HepG2 (cell line): ENCODE results near the gene ATP5PF. TPM values are rescaled to one million over a fixed set of nuclear protein-coding genes. Genes with fewer than 3 reads are reported as not detected.

Experiments
- ATAC-seq: fragments of 200-7000 bp; cut with Tn5 transposase; 3 replicates; pipeline ENCODE4 v1.9.1; 2020; ENCODE audit warnings: mild to moderate bottlenecking, moderate library complexity
- BruUV-seq: library from RNA; stranded (reverse); fragments of 400-500 nt; replicated peaks from 2 replicates; lab custom pipeline; 2021; lab: Mats Ljungman, UMichigan
- CTCF ChIA-PET: fragments of 300-600 bp; formaldehyde crosslinking; extraction: SDS; loops from one replicate; lab custom pipeline; 2021; ENCODE audit warnings: low total read pairs, inconsistent platforms, low intra/inter-chr PET ratio; lab: Yijun Ruan, JAX
- POLR2A ChIA-PET: fragments of 350-600 bp; sonication (Branson Sonifier 250); formaldehyde crosslinking; loops from one replicate; lab custom pipeline; 2020; ENCODE audit warnings: antibody characterized with exemption, inconsistent platforms; lab: Yijun Ruan, JAX
- DNase-seq: peaks from one replicate; pipeline ENCODE4 v3.0.0-alpha.2; 2015; ENCODE audit warnings: low spot score
- FAIRE-seq: peaks from 3 replicates; lab custom pipeline; 2011; peaks lifted over from hg19 to GRCh38; lab: Jason Lieb, UNC
- H2AFZ ChIP-seq: one replicate; pipeline ENCODE4 v1.6.1; 2011; ENCODE audit warnings: low read length, inconsistent platforms
- H3K27ac ChIP-seq: fragments of 300-600 bp; 3 replicates; pipeline ENCODE4 v1.8.0; 2011; ENCODE audit warnings: mixed run types, mild to moderate bottlenecking, mixed read lengths, low read length, inconsistent platforms; ENCODE audit not compliant: insufficient read depth; ENCODE audit errors: extremely low read length
- H3K27me3 ChIP-seq, 2 experiments: fragments of 200-600 bp in 1 of 2; 2 replicates in 1 of 2; 3 replicates in 1 of 2; pipeline versions ENCODE4 v1.6.0 to v1.8.0; 2011; ENCODE audit warnings: low read length in 2 of 2, mild to moderate bottlenecking in 2 of 2, moderate library complexity in 2 of 2, inconsistent platforms in 1 of 2; ENCODE audit not compliant: insufficient read depth in 2 of 2, control insufficient read depth in 1 of 2
- H3K36me3 ChIP-seq, 2 experiments: fragments of 200-600 bp in 1 of 2; replicated peaks in 1 of 2; 2 replicates in 1 of 2; 3 replicates in 1 of 2; pipeline versions ENCODE4 v1.5.1 to v1.8.0; 2011; ENCODE audit warnings: low read length in 2 of 2, inconsistent platforms in 1 of 2; ENCODE audit not compliant: insufficient read depth in 2 of 2, control insufficient read depth in 1 of 2
- H3K4me1 ChIP-seq: 2 replicates; pipeline ENCODE4 v1.5.1; 2012; ENCODE audit warnings: low read length, inconsistent platforms; ENCODE audit not compliant: insufficient read depth
- H3K4me2 ChIP-seq: 2 replicates; pipeline ENCODE4 v1.6.0; 2011; ENCODE audit warnings: low read depth, low read length, inconsistent platforms
- H3K4me3 ChIP-seq, 3 experiments: fragments of 200-600 bp in 1 of 3; sonication (generic), shearing (Covaris generic) in 1 of 3; replicated peaks in 1 of 3; 2 replicates each; pipeline ENCODE4 v1.5.1; 2011 to 2016; ENCODE audit warnings: low read length in 3 of 3, inconsistent platforms in 2 of 3, low read depth in 2 of 3, mild to moderate bottlenecking in 2 of 3, control low read depth in 1 of 3, mixed read lengths in 1 of 3; ENCODE audit not compliant: insufficient read depth in 1 of 3
- H3K79me2 ChIP-seq: one replicate; pipeline ENCODE4 v1.6.1; 2011; ENCODE audit warnings: low read length, inconsistent platforms; ENCODE audit not compliant: insufficient read depth
- H3K9ac ChIP-seq: 2 replicates; pipeline ENCODE4 v1.6.0; 2011; ENCODE audit warnings: mild to moderate bottlenecking, low read depth, low read length, inconsistent platforms; ENCODE audit not compliant: insufficient read depth
- H3K9me3 ChIP-seq: 2 replicates; pipeline ENCODE4 v1.5.1; 2012; ENCODE audit warnings: mild to moderate bottlenecking, low read length
- H4K20me1 ChIP-seq: 2 replicates; pipeline ENCODE4 v1.6.0; 2011; ENCODE audit warnings: inconsistent platforms, mild to moderate bottlenecking, low read length, moderate library complexity; ENCODE audit not compliant: insufficient read depth
- ATAD3A ChIP-seq: sonication (generic); formaldehyde crosslinking; IDR thresholded peaks from 2 replicates; pipeline ENCODE4 v1.4.0; 2020; ENCODE audit warnings: missing genetic modification reagents
- CBFB ChIP-seq: sonication (generic); formaldehyde crosslinking; IDR thresholded peaks from 2 replicates; pipeline ENCODE4 v1.4.0; 2020; ENCODE audit warnings: missing genetic modification reagents
- CREM ChIP-seq, 2 experiments: sonication (generic) in 1 of 2; formaldehyde crosslinking in 1 of 2; IDR thresholded peaks; 2 replicates each; pipeline versions ENCODE4 v1.4.0 to v1.6.1; 2016 to 2020; ENCODE audit warnings: antibody characterized with exemption in 1 of 2, mild to moderate bottlenecking in 1 of 2, missing genetic modification reagents in 1 of 2
- HIVEP1 ChIP-seq: sonication (generic); formaldehyde crosslinking; IDR thresholded peaks from 2 replicates; pipeline ENCODE4 v1.4.0; 2020; ENCODE audit warnings: mild to moderate bottlenecking, missing genetic modification reagents
- MED8 ChIP-seq: sonication (generic); formaldehyde crosslinking; IDR thresholded peaks from 2 replicates; pipeline ENCODE4 v1.8.1; 2023; ENCODE audit warnings: mild to moderate bottlenecking, missing genetic modification reagents; ENCODE audit not compliant: insufficient replicate concordance
- MXI1 ChIP-seq: IDR thresholded peaks from 3 replicates; pipeline ENCODE4 v1.6.1; 2012; ENCODE audit warnings: low read depth, low read length, inconsistent platforms, borderline replicate concordance
- NCOA5 ChIP-seq: sonication (generic); formaldehyde crosslinking; IDR thresholded peaks from 2 replicates; pipeline ENCODE4 v1.4.0; 2020; ENCODE audit warnings: missing genetic modification reagents
- ZNF274 ChIP-seq: sonication (generic); formaldehyde crosslinking; IDR thresholded peaks from 2 replicates; pipeline ENCODE4 v1.5.1; 2020; ENCODE audit warnings: mild to moderate bottlenecking, missing genetic modification reagents
- ZNF382 ChIP-seq: sonication (generic); formaldehyde crosslinking; IDR thresholded peaks from 2 replicates; pipeline ENCODE4 v1.5.0; 2020; ENCODE audit warnings: missing genetic modification reagents, mild to moderate bottlenecking, borderline replicate concordance
- ZNF558 ChIP-seq: sonication (generic); formaldehyde crosslinking; IDR thresholded peaks from 2 replicates; pipeline ENCODE4 v1.9.0; 2022; ENCODE audit warnings: mild to moderate bottlenecking, missing genetic modification reagents, borderline replicate concordance
- ZNF879 ChIP-seq: sonication (generic); formaldehyde crosslinking; IDR thresholded peaks from 2 replicates; pipeline ENCODE4 v1.8.1; 2023; ENCODE audit warnings: missing genetic modification reagents
- WGBS: methylation state at CpG from one replicate; pipeline ENCODE4 v1.1.6; 2017; ENCODE audit warnings: low lambda C conversion rate; 5-methylcytosine and 5-hydroxymethylcytosine counted together
- in situ Hi-C: cut with HindIII; loops from 2 replicates; pipeline ENCODE4 v1.10.0; 2017; ENCODE audit warnings: low pct_unique_long_range_greater_than_20kb; ENCODE audit not compliant: extremely low pct_ligation_motif_present
- intact Hi-C: fragments of 100-400 bp; cut with micrococcal nuclease; formaldehyde crosslinking; loops from one replicate; pipeline ENCODE4 v1.10.0; 2022; ENCODE audit not compliant: unreplicated experiment
- polyA plus RNA-seq, 8 experiments: library from polyadenylated mRNA; depleted of rRNA in 3 of 8; stranded (reverse) in 7 of 8; unstranded in 1 of 8; fragments of >200 nt; fragmentation: Illumina TruSeq in 4 of 8; extraction: Trizol in 4 of 8; gene quantifications; 2 replicates each; pipeline versions ENCODE4 v1.2.1 to v1.2.3, GENCODE V29; 2011 to 2016; ENCODE audit warnings: low read depth in 4 of 8, missing spikeins in 1 of 8, mixed read lengths in 1 of 8; ENCODE audit not compliant: insufficient read depth in 1 of 8
- total RNA-seq, 5 experiments: library from RNA; depleted of rRNA; stranded (reverse); fragments of >200 nt; fragmentation: Illumina TruSeq; extraction: Trizol; gene quantifications; 2 replicates each; pipeline ENCODE4 v1.2.3, GENCODE V29; 2016; ENCODE audit warnings: low read depth in 1 of 5

Gene ATP5PF
- total and polyA plus RNA-seq, 2 of the 13 experiments (the other 11 are each of a cell fraction or from before 2014, with no cell fraction given), result 131 to 157 TPM

GRCh38 chr21:25689226-25689625 lies 45.5 kb downstream of the ATP5PF start:
- intact Hi-C loops, result no loop called here
- WGBS, result 0% methylated on average over 1 of the region's 1 CpG

GRCh38 chr21:25688275-25689155 lies 46.2 kb downstream of the ATP5PF start:
- no peak overlapping the region for H2AFZ ChIP-seq
- intact Hi-C loops, result no loop called here
- no peaks in the 10 kb centered on the region for H3K4me1 ChIP-seq
- H3K4me3 ChIP-seq, result no peak overlapping the region
- WGBS, result 48% methylated on average over 9 of the region's 9 CpGs
- H3K36me3 ChIP-seq, result no peaks in the 10 kb centered on the region
- no peaks in the 10 kb centered on the region for H3K9me3 ChIP-seq
- in situ Hi-C loops, result no loop called here
- no peak overlapping the region for H3K27ac ChIP-seq
- CTCF ChIA-PET, result no interaction called here
- no peaks in the 10 kb centered on the region for H4K20me1 ChIP-seq
- H3K4me2 ChIP-seq, result no peak overlapping the region
- TF ChIP-seq ZNF558, result no peak
- H3K79me2 ChIP-seq, result no peaks in the 10 kb centered on the region
- no peaks in the 10 kb centered on the region for H3K27me3 ChIP-seq
- ATAC-seq (no peak), DNase-seq (no peak), FAIRE-seq (no peak)
- POLR2A ChIA-PET, result no interaction called here
- no TSS peak for BruUV-seq
- no peak overlapping the region for H3K9ac ChIP-seq

More at GRCh38 chr21:25689226-25689625, 45.5 kb downstream of the ATP5PF start:
- DNase-seq (no peak), FAIRE-seq (no peak), ATAC-seq (no peak)
- no peak overlapping the region for H3K4me2 ChIP-seq
- no peaks in the 10 kb centered on the region for H3K79me2 ChIP-seq
- H2AFZ ChIP-seq, result no peak overlapping the region
- no peaks in the 10 kb centered on the region for H3K36me3 ChIP-seq
- no peaks in the 10 kb centered on the region for H4K20me1 ChIP-seq
- H3K27me3 ChIP-seq, result no peaks in the 10 kb centered on the region
- no peak overlapping the region for H3K4me3 ChIP-seq
- POLR2A ChIA-PET, result no interaction called here
- no peak overlapping the region for H3K9ac ChIP-seq
- CTCF ChIA-PET, result no interaction called here
- in situ Hi-C loops, result no loop called here
- H3K4me1 ChIP-seq, result no peaks in the 10 kb centered on the region
- H3K27ac ChIP-seq, result no peak overlapping the region
- no peaks in the 10 kb centered on the region for H3K9me3 ChIP-seq
- no peak for TF ChIP-seq ZNF879 (CRISPR knock-in tag)
- TF ChIP-seq ZNF274 (CRISPR knock-in tag), result no peak
- no peak for TF ChIP-seq CBFB (CRISPR knock-in tag)
- TF ChIP-seq MXI1, result no peak
- no peak for TF ChIP-seq CREM (IDR thresholded peaks at IDR 0.05)
- no peak for TF ChIP-seq CREM (CRISPR knock-in tag; IDR thresholded peaks at IDR 0.05)
- TF ChIP-seq ZNF382 (CRISPR knock-in tag), result no peak
- no peak for TF ChIP-seq MED8 (CRISPR knock-in tag)
- TF ChIP-seq ATAD3A, result no peak
- TF ChIP-seq HIVEP1 (CRISPR knock-in tag), result no peak
- no peak for TF ChIP-seq NCOA5
- no TSS peak for BruUV-seq
